ENCODE results near the gene DZANK1.
"Not testable (repeated sequence)": the region's sequence is repeated elsewhere in the genome, so short reads cannot be mapped to it uniquely, and the experiment has no call there.

Gene DZANK1

DNA sequence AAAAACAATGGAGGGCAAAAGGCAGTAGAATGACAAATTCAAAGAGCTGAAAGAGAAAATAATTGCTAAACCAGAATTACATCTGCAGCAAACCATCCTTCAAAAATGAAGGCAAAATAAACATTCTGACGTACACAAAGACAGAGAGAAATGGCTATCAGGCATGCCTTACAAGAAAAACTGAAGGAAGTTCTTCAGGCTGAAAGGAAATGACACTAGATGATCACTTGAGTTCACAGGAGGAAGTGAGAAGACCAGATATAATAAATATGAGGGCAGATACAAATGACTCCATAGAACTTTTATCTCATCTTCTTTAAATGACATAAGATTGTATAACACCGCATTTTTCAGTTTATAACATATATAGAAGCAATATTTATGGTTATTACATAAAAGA lies 30.0 kb downstream of the DZANK1 start:
- DNase-seq: no peak

DNA sequence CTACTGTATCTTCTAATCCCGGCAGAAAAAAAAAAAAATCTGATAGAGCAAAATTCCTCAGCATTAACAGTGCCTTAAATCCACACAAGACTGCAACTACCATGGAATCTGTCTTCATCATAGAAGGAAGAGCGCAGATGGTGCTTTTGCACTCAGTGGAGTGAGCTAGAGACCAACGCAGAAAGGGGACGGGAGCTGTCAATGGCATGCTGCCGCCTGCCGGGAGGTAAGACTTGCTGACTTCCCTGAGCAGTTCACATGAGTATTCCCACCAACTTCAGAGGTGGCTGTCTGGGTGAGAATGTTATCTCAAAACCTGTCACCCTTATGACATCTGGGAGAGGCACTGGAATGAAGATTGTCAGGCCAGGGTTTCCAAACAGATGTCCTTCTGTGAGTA lies 35.6 kb downstream of the DZANK1 start:
- DNase-seq: no peak

DNA sequence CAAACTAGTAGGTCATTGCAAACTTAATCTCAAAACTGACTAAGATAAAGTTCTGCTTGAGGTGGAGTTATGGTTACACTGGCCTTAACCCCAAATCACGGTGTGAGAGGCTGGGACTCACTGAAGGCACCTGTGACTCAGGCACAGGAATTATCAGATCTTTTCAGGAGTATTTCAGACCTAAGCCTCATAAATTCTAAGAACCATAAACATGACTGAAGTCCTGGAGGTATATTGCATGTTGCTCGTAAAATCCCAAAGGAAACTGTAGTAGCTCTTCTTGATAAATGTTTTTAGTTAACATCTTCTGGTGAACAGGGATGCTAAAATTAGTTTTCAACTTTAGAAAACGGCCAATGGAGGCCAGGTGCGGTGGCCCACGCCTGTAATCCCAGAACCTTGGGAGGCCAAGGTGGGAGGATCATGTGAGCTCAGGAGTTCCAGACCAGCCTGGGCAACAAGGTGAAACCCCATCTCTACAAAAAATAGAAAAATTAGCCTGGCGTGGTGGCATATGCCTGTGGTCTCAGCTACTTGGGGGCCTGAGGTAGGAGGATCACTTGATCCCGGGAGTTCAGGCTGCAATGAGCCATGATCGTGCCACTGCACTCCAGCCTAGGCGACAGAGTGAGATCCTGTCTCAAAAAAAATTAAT lies 36.5 kb downstream of the DZANK1 start:
- DNase-seq: no peak

DNA sequence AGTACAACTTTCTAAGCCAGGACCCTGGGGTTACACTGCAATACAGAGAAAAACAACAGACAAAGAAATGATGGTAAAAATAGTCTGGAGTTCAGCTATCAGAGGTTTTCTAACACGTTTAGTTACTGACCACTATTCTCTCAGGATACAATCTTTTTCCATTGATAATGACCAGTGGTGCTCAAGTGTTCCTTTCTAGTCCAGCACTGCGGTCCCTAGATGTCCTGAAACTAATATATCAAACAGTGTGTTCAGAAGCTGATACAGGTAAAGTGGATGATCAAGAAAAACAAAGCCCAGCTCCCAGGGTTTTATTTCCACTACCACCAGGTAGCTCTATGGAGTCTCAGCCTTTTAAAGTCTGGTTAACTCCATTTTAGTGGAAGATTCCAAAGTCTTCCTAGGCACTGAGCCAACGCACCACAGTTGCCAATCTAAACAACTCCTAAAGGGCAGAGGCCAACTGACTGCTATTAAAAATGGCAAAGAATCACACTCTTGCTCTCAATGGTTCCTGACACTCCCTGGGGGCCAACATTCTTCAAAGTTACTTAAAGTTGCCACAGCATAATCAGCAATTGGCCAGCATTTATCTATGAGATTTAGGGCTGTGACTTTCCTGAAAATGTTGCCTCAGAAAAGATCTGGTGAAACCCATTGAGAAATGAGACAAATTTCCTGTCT lies 38.2 kb downstream of the DZANK1 start:
- no peak for DNase-seq

DNA sequence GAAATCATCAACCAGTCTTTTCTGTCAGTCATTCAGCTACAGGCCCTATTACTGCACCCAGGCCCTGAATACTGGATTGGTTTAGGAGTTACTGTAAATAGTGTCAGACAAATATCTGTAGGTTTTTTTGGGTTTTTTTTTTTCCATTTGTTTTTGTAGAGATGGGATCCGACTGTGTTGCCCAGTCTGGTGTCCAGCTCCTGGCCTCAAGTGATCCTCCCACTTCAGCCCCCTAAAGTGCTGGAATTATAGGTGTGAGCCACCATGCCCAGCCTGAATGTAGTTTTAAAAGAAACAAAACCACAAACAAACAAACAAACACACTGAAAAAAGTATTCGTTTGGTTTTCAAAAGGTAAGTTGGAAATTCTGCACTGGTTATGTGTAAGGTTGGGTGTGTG lies 39.6 kb downstream of the DZANK1 start:
- no peak for DNase-seq

DNA sequence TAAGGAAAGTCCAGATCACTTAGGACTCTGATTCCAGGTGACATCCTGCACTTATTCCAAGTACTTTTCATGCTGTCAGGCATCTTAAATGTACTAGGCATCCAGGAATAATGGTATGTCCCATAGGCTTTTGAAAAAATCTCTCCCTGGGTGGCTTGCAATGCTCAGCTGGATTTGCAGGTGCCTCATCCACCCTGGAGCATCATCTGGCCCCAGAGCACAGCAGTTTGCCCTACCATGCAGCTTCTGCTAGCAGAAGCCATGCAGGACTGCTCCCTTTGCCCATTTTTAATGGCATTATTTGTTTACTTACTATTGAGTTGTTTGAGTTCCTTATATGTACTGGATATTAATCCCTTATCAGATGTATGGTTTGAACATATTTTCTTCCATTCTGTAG lies 45.2 kb downstream of the DZANK1 start:
- no peak for DNase-seq

DNA sequence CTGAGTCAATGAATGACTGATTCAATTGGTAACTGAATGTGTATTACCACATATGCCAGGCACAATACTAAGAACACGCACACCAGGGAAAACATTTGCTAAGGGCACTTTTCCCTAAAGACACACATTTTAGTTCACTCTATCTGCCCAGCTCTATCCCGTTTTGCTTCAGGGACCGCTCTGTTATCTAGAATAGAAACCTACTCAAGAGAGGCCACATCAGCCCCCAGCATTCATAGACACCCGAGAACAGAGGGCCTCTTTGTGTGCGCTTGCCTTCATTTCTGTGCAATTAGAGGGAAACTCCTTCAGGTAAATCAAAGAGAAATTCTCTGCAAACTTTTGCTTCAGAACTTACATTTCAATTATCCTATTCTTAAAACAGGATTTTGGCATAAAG lies 50.3 kb downstream of the DZANK1 start:
- no peak for DNase-seq

DNA sequence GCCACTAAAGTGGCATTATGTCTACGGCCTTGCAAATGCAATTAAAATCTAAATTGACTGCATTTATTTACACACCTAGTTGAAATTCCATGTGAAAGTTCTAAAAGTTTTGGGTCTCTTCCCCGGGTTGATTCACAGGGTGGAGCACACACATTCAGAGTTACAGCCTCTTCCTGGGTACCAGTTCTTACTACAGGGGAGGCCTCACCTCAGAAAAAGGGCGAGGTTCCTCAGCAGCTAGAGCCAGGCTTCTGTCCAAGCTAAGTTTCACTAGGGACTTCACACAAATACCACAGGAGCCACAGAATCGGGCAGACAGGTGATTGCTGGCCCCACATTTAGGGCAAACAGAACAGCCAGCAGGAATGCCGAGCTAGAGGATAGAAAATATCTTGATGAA lies 52.7 kb downstream of the DZANK1 start:
- no peak for DNase-seq

DNA sequence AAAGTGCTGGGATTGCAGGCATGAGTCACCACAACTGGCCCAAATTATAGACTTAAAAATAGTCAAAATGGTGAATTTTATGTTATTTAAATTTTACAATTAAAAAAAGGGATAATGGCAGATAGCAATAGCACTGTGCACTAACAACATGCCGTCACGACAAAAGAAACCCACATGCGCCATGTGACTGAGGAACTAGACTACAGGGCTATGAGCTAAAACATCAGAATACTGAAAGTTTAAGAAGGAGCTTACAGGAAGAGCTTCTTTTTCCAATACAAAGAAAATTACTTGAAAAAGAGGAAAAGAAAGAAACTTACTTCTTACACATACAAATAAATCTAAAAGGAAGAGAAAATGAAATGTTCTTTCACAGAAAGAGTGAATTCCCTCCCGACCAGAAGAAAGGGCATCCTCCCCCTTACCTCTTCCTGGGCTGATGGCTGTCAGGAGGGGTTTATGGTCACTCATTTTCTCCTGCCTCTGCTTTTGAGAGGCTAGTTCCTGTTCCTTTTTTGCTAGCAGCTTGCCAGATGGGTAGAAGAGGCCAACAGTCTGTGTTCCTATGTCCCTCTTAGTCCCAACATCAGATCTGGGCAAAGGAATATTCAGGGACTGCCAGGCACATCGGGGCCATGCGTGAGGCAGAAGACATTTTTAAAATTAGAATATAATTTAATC lies 54.5 kb downstream of the DZANK1 start:
- DNase-seq: no peak

DNA sequence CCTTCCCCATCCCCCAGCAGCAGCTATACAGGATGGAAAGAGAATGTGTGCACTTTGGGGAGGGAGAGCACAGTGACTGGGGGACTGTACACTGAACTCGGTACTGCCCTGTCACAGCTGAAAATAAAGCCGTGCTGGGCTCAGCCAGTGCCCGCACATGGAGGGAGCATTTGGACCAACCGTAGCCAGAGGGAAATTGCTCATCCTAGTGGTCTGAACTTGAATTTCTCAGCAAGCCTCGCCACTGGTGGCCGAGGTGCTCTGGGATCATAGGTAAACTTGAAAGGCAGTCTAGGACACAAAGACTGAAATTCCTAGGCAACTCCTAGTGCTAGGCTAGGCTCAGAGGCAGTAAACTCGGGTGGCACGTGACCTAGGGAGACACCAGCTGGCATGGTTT lies 61.0 kb downstream of the DZANK1 start:
- DNase-seq: no peak

DNA sequence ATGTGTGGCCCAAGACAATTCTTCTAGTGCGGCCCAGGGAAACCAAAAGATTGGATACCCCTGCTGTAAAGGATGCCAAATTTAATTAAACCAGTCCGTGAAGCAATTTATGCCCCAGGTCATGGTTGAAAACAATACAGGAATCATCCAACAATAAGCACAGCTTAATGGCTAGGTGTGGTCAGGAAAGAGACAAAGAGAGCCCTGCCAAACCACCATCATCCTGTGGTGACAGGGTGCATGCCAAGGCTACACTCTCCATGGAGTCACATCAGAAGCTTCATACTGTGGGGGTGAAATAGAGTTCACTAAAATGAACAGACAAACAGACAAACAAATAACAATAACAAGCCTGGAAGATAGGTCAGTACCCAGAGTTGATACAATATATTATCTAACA lies 62.7 kb downstream of the DZANK1 start:
- no peak for DNase-seq

DNA sequence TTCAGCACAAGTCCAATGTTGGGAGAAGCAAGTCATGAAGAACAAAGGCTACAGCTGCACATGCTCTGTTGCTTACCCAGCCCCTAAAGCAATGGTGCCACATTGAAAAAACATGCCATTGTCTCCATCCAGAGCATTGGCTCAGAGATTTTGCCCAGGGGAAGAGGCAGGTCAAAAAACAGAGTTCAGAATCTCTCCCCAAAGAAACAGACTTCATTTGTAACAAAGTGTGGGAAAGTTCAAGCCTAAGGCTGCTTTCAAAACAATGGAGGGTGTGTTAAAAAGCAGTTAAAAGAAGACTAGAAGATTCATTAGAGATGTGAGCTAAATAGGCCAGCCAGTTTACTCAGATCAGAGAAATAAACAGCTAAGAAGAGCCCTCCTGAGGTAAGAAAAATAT lies 63.6 kb downstream of the DZANK1 start:
- DNase-seq: no peak

DNA sequence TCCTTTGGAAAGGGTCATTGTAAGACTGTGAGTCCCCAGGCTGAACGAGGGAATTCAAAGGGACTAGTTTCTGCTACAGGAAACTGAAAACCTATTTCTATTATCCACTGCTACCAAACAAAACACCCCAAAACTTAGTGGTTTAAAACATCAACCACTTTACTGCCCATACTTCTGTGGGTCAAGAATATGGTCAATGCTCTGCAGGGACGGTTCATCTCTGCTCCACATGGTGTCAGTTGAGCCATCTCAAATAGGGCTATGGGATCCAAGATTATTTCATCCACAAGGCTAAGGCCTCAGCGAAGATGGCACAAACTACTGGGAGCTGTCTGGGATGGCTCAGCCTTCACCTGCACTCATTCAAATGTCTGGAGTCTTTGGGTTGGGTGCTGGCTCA lies 65.5 kb downstream of the DZANK1 start:
- DNase-seq: no peak

DNA sequence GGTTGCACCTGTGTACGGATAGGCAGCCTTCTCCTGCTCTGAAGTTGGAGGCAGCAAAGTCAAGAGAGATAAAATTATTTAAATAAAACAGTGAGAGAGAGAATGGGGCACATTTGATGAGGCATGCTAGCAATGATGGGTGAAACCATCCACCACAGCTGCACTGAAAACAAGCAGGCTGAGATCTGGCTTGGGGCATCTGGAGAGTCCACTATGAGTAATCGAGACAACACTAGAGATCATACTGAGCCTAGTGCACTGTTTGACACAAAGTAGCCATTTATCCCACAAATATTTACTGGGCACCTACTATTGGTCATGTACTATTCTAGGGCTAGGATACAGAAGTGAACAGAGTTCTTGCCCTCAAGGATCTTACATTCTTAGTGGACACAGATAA lies 66.4 kb downstream of the DZANK1 start:
- DNase-seq: no peak

DNA sequence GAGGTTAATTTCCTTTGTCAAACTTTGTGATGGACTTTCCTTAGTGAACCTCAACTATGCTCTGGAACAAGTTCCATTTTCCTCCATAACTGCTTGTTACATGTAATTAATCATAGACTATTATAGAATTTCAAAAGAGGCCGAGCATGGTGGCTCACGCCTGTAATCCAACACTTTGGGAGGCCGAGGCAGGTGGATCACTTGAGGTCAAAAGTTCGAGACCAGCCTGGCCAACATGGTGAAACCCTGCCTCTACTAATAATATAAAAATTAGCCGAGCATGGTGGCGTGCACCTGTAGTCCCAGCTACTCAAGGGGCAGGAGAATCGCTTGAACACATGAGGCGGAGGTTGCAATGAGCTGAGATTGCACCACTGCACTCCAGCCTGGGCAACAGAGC lies 68.1 kb downstream of the DZANK1 start:
- DNase-seq: not testable (repeated sequence)

DNA sequence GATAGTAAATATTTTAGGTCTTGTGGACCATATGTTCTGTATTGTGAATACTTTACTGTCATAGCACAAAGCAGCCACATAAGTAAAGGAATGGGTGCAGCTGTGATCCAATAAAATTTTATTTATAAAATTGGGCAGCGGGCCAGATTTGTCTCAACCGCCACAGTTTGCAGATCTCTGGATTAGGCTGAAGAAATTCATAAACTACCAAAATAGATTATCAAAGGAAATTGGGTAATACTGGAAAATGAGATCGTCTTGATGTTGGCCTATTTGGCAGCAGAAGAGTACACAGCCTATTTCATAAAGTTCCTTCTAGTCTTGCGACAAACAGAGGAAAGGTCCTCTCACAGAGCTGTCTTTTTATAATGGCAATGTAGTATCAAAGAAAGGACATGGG lies 69.8 kb downstream of the DZANK1 start:
- no peak for DNase-seq

DNA sequence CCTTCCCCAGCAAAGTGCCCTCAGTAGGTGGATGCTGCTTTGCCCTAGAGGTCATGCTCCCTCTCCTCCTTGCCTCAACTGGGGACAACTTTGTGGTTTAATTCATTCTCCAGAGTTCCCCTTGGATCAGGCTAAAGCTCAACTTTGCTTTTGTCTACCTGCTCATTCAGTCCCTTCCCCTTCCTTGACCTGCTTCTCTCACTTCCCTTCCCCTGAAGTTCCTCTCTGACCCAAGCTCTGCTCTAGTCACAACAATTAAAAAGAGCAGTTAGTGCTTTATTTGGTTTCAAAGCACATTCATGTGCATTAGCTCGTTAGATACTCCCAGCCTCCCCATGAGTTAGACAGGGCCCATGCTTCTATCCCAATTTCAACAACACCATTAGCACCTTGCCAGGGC lies 71.3 kb downstream of the DZANK1 start:
- no peak for DNase-seq

DNA sequence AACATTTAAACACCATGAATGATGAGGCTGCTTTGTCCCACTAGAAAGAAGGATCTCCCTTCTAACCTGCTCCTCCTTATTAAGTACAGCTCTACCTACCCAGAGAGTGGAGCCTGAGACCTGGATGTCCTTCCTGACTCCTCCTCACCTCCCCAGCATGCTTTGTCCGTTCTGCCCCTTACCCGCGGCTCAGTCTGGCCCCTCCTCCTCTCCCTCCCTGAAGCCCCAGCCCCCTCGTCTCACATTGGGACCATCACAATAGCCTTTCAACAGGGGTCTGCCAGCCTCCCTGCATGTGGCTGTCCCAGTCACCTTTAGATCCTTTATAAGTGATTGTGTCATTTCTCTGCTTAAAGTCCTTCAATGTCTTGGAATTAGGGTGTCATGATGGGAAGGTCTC lies 72.5 kb downstream of the DZANK1 start:
- DNase-seq: no peak

DNA sequence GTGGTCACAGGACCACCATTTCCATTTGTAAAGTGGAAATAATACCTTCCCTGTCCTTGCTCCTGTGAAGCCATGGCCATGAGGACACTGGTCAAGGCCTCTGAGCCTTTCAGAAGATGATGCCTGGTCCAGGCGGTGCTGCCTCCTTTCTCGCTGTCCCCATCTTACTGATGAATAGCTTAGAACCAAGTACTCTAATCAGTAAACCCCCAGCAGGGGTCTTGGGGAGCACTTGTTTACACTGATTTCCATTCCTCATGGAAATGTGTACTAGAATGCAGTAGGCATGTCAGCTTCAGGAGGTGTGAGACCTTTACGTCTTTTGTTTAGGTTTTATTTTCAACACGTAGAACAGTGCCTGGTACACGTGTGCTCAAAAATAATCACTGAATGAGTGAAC lies 75.1 kb downstream of the DZANK1 start:
- DNase-seq: no peak

DNA sequence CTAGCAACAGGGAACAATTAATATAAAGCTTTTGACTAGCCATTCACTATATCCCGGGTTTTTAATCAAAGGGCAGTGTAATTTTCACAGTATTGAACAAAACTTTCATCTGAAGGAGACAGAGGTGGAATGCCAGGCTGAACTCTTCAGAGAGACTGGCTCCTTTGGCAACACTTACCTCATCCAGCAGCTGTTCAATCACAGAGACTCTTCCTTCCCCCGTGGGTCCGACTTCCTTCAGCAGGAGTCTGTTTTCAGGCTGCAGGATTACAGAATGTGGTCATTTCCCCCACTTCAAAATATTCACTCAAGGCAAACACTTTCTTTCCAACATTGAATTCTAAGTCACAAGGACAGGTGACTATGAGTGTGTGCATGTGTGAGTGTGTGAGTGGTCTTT lies 76.6 kb downstream of the DZANK1 start:
- DNase-seq: no peak

DNA sequence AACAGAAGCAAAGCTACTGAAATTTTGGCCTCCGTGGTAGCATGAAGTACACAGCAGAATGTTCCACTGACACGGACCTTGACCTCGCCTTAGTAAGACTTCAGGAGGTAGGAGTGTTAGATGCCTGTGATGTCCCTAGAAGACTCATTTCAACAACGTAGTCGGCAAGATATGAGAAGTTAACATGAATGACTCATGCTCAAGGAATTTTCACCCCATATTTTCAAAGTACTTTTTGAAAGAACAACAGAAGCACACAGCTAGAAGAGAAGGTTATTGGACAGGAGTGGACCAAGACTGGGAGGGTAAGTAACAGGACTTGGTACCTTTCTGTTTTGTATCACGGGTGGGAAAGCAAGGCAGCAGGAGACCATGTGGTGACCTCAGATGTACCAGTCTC lies 78.0 kb downstream of the DZANK1 start:
- DNase-seq: no peak

DNA sequence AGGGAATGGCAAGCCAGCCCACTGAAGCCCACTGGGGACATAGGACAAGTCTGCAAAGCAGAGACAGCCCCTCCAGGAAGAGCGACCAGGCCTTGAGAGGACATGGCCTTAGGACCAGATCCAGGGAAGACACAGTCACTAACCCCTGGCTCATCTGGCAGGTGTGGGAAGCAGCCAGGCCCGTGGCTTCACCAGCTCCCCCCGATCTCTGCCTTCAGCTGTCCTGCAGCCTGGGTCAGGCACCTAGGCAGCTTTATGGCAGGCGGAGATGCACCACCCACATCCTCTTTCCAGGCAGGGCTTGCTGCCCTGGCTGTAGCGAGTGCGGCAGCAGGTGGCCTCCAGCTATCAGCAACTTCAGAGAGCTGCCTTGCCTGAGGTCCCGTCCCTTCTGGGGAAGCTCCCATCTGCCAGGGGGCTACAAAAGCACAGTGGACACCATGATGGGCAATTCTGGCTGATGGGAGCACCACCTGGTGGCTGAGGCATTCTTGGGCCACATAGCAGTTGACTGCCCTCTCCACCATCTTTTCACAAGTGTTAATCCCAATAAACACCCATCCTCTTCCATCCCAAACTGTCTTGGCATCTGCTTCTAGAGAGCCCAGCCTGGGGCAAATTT lies 85.8 kb downstream of the DZANK1 start:
- DNase-seq: no peak

DNA sequence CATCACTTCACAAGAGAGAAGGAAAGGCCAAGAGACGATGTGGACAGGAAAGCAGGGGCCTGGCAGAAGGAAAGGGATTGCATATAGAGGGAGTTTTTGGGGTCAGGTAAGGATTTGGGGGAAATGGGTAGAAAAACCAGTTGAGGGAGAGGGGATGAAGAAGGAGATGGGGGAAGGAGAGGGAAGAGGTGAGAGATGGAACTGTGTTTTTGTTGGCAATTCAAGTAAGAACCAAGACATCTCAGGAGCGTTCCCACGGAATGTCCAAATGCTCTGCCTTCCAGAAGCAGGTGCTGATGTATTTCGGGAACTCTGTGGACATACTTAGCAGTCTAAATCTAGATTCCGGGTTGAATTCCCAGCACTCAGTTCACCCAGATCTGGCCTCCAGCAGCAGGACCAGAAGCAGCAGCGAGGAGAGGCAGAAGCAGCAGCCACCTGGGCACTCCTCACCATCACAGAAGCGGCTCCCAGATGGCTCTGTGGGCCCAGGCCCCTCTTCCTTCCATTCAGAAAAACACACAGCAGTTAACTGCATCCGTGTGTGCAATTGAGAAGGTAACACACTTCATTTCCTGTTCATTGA lies 88.8 kb downstream of the DZANK1 start:
- DNase-seq: no peak

DNA sequence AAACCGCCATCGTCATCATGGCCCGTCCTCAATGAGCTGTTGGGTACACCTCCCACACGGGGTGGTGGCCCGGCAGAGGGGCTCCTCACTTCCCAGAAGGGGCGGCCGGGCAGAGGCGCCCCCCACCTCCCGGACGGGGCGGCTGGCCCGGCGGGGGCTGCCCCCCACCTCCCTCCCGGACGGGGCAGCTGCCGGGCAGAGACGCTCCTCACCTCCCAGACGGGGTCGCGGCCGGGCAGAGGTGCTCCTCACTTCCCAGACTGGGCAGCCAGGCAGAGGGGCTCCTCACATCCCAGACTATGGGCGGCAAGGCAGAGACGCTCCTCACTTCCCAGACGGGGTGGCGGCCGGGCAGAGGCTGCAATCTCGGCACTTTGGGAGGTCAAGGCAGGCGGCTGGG lies 91.3 kb downstream of the DZANK1 start:
- DNase-seq: not testable (repeated sequence)
